Left renal cortex interstitium (tissue), 4 donors: ENCODE data around the gene MMP10. TPM values are rescaled to one million over a fixed set of nuclear protein-coding genes. Genes with fewer than 3 reads are reported as not detected.
"Not testable (repeated sequence)": the region's sequence is repeated elsewhere in the genome, so short reads cannot be mapped to it uniquely, and the experiment has no call there.

Experiments used
- DNase-seq, 4 donors: peaks; one replicate each; pipeline ENCODE4 v3.0.0-alpha.2; 2013; ENCODE audit warnings: low read depth in 4 of 4, low spot score in 2 of 4, missing footprints in 1 of 4
- polyA plus RNA-seq, 4 donors: library from polyadenylated mRNA; unstranded; fragments of 120-200 nt; gene quantifications; one replicate each; pipeline ENCODE4 v1.2.1, GENCODE V29; 2013; ENCODE audit not compliant: insufficient read length in 4 of 4

MMP10 gene
- polyA plus RNA-seq, 4 donors = 0.11 to 0.30 TPM; not detected in 2

- no peak for DNase-seq
These were observed 4.0 kb upstream of the MMP10 start for GRCh38 chr11:102784380-102784779.

- no peak for DNase-seq
These were observed 3.3 kb upstream of the MMP10 start for GRCh38 chr11:102783720-102784119.

GRCh38 chr11:102783016-102783415, 2.6 kb upstream of the MMP10 start:
- DNase-seq = no peak

- DNase-seq = no peak
These were observed 1.2 kb upstream of the MMP10 start for GRCh38 chr11:102781676-102782075.

GRCh38 chr11:102776454-102776853, 4.0 kb downstream of the MMP10 start:
- DNase-seq = no peak

- no peak for DNase-seq
These were observed 7.0 kb downstream of the MMP10 start for GRCh38 chr11:102773386-102773785.

- DNase-seq = no peak
These were observed 9.1 kb downstream of the MMP10 start for GRCh38 chr11:102771351-102771750.

GRCh38 chr11:102770191-102770590, 10.2 kb downstream of the MMP10 start:
- DNase-seq = no peak

GRCh38 chr11:102767800-102768199, 12.6 kb downstream of the MMP10 start:
- DNase-seq = no peak

- DNase-seq = no peak
These were observed 17.0 kb downstream of the MMP10 start for GRCh38 chr11:102763440-102763839.

GRCh38 chr11:102762361-102762767, 18.1 kb downstream of the MMP10 start:
- no peak for DNase-seq

GRCh38 chr11:102761646-102762238, 18.7 kb downstream of the MMP10 start:
- DNase-seq = no peak

GRCh38 chr11:102760344-102761035, 19.9 kb downstream of the MMP10 start:
- no peak for DNase-seq

GRCh38 chr11:102757823-102758549, 22.4 kb downstream of the MMP10 start:
- no peak for DNase-seq

- no peak for DNase-seq
These were observed 27.2 kb downstream of the MMP10 start for GRCh38 chr11:102753267-102753666.

- no peak for DNase-seq
These were observed 28.8 kb downstream of the MMP10 start for GRCh38 chr11:102751673-102752072.

GRCh38 chr11:102749101-102749722, 31.2 kb downstream of the MMP10 start:
- no peak for DNase-seq

- not testable (repeated sequence) for DNase-seq
These were observed 33.5 kb downstream of the MMP10 start for GRCh38 chr11:102746746-102747578.

- DNase-seq = no peak
These were observed 45.8 kb downstream of the MMP10 start for GRCh38 chr11:102734650-102735049.

- no peak for DNase-seq
These were observed 47.1 kb downstream of the MMP10 start for GRCh38 chr11:102733232-102733875.
